A549 (cell line): ENCODE data around the gene SLC39A3.

Source experiments
- CTCF ChIP-seq: fragments of >200 bp; sonication (Bioruptor Twin); formaldehyde crosslinking; IDR thresholded peaks from 3 replicates; pipeline ENCODE4 v1.5.1; 2016
- E2F6 ChIP-seq: IDR thresholded peaks from 2 replicates; pipeline ENCODE4 v1.6.1; 2012; ENCODE audit warnings: low read depth, borderline replicate concordance
- EHF ChIP-seq: fragments of 250-450 bp; sonication (Bioruptor Pico); IDR thresholded peaks from 2 replicates; pipeline ENCODE4 v1.5.0; 2020; ENCODE audit warnings: mild to moderate bottlenecking
- FOSL2 ChIP-seq, 2 experiments: fragments of 450-650 bp in 1 of 2; fragments of >200 bp in 1 of 2; sonication (Bioruptor Twin) in 1 of 2; formaldehyde crosslinking; IDR thresholded peaks; 2 replicates each; pipeline versions ENCODE4 v1.5.0 to v1.6.1; 2016 to 2020; ENCODE audit warnings: mild to moderate bottlenecking in 1 of 2, moderate library complexity in 1 of 2
- HOXB13 ChIP-seq: fragments of 250-450 bp; sonication (Bioruptor Pico); IDR thresholded peaks from 2 replicates; pipeline ENCODE4 v1.5.0; 2020; ENCODE audit warnings: low read depth, mild to moderate bottlenecking, moderate library complexity
- JUN ChIP-seq, 2 experiments: fragments of >200 bp; sonication (Bioruptor Twin); formaldehyde crosslinking; IDR thresholded peaks; 2 replicates in 1 of 2; 3 replicates in 1 of 2; pipeline ENCODE4 v1.6.1; 2016 to 2017
- MAFK ChIP-seq: fragments of 450-650 bp; IDR thresholded peaks from 2 replicates; pipeline ENCODE4 v1.6.1; 2014; ENCODE audit not compliant: partially characterized antibody
- MAX ChIP-seq: IDR thresholded peaks from 2 replicates; pipeline ENCODE4 v1.6.1; 2012
- MYC ChIP-seq: IDR thresholded peaks from 2 replicates; pipeline ENCODE4 v1.6.1; 2012; ENCODE audit warnings: mild to moderate bottlenecking, inconsistent platforms, low read length, improper control_type of control experiment, borderline replicate concordance
- RAD21 ChIP-seq, 2 experiments: fragments of >200 bp in 1 of 2; sonication (Bioruptor Twin) in 1 of 2; formaldehyde crosslinking in 1 of 2; IDR thresholded peaks in 1 of 2; conservative IDR thresholded peaks in 1 of 2; 2 replicates in 1 of 2; 3 replicates in 1 of 2; pipeline ENCODE4 v1.6.1; 2012 to 2018; ENCODE audit warnings: inconsistent platforms in 1 of 2
- REST ChIP-seq: fragments of 200-600 bp; sonication (generic); IDR thresholded peaks from 2 replicates; pipeline ENCODE4 v1.6.1; 2016; ENCODE audit warnings: antibody characterized with exemption, mild to moderate bottlenecking, moderate library complexity
- TFCP2L1 ChIP-seq: fragments of 250-450 bp; sonication (Bioruptor Pico); IDR thresholded peaks from 2 replicates; pipeline ENCODE4 v1.5.0; 2021; ENCODE audit warnings: mild to moderate bottlenecking
- ZNF302 ChIP-seq: fragments of 250-450 bp; sonication (Bioruptor Pico); IDR thresholded peaks from 2 replicates; pipeline ENCODE4 v1.9.0; 2021; ENCODE audit warnings: inconsistent platforms, mild to moderate bottlenecking, moderate library complexity

- TF ChIP-seq RAD21 (conservative IDR thresholded peaks at IDR 0.05 in 1 of 2, IDR thresholded peaks at IDR 0.05 in 1 of 2) = no peak
- TF ChIP-seq E2F6 = no peak
- TF ChIP-seq CTCF = no peak
- TF ChIP-seq ZNF302 (CRISPR knock-in tag) = no peak
- TF ChIP-seq REST = no peak
- no peak for TF ChIP-seq MAFK
- TF ChIP-seq HOXB13 (CRISPR knock-in tag) = no peak
- no peak for TF ChIP-seq MYC
- TF ChIP-seq MAX = no peak
- no peak for TF ChIP-seq FOSL2 (IDR thresholded peaks at IDR 0.05)
- TF ChIP-seq FOSL2 (CRISPR knock-in tag; IDR thresholded peaks at IDR 0.05) = no peak
- no peak for TF ChIP-seq JUN (IDR thresholded peaks at IDR 0.05)
- TF ChIP-seq TFCP2L1 (CRISPR knock-in tag) = no peak
- TF ChIP-seq EHF (CRISPR knock-in tag) = no peak
Measured at GRCh38 chr19:2775556-2776430, 36.0 kb upstream of the SLC39A3 start.
